Keratinocyte (primary cell): ENCODE measurements around the gene VRK1. TPM values are rescaled to one million over a fixed set of nuclear protein-coding genes. Genes with fewer than 3 reads are reported as not detected.
A peak's percentile ranks its signal among the peaks of the same experiment; 100 is the strongest.

Source experiments
- DNase-seq: peaks from one replicate; pipeline ENCODE4 v3.0.0-alpha.2; 2011; ENCODE audit warnings: low read depth, missing footprints, low spot score
- FAIRE-seq: peaks from 2 replicates; lab custom pipeline; 2011; peaks lifted over from hg19 to GRCh38; lab: Jason Lieb, UNC
- H2AFZ ChIP-seq: 2 replicates; pipeline ENCODE4 v1.6.0; 2012; ENCODE audit warnings: low read length, control low read depth, inconsistent platforms; ENCODE audit not compliant: control insufficient read depth
- H3K27ac ChIP-seq: 2 replicates; pipeline ENCODE4 v1.5.1; 2011; ENCODE audit warnings: low read length; ENCODE audit not compliant: control insufficient read depth, insufficient read depth
- H3K27me3 ChIP-seq: 3 replicates; pipeline ENCODE4 v1.6.0; 2011; ENCODE audit warnings: low read length; ENCODE audit not compliant: control insufficient read depth, insufficient read depth; ENCODE audit errors: extremely low read depth
- H3K36me3 ChIP-seq, 2 experiments: 2 replicates in 1 of 2; 3 replicates in 1 of 2; pipeline ENCODE4 v1.5.1; 2011; ENCODE audit warnings: low read length in 2 of 2, mild to moderate bottlenecking in 1 of 2; ENCODE audit not compliant: control insufficient read depth in 2 of 2, insufficient read depth in 2 of 2; ENCODE audit errors: extremely low read depth in 1 of 2
- H3K4me1 ChIP-seq: 3 replicates; pipeline ENCODE4 v1.5.1; 2011; ENCODE audit warnings: low read length; ENCODE audit not compliant: control insufficient read depth, insufficient read depth; ENCODE audit errors: extremely low read depth
- H3K4me2 ChIP-seq: 3 replicates; pipeline ENCODE4 v1.6.0; 2011; ENCODE audit warnings: low read depth, low read length; ENCODE audit not compliant: control insufficient read depth, insufficient read depth; ENCODE audit errors: extremely low read depth
- H3K4me3 ChIP-seq, 3 experiments: fragments of 200-600 bp in 1 of 3; sonication (generic) in 1 of 3; 2 replicates in 2 of 3; 3 replicates in 1 of 3; pipeline ENCODE4 v1.5.1; 2011 to 2016; ENCODE audit warnings: low read length in 3 of 3, mild to moderate bottlenecking in 3 of 3, control low read depth in 2 of 3, inconsistent platforms in 1 of 3, low read depth in 1 of 3, mixed read lengths in 1 of 3, mixed run types in 1 of 3, moderate library complexity in 1 of 3; ENCODE audit not compliant: control insufficient read depth in 2 of 3, insufficient read depth in 2 of 3; ENCODE audit errors: extremely low read depth in 1 of 3
- H3K79me2 ChIP-seq: 2 replicates; pipeline ENCODE4 v1.6.0; 2012; ENCODE audit warnings: low read length; ENCODE audit not compliant: control insufficient read depth, insufficient read depth
- H3K9ac ChIP-seq: 3 replicates; pipeline ENCODE4 v1.6.0; 2011; ENCODE audit warnings: low read length; ENCODE audit not compliant: control insufficient read depth, insufficient read depth; ENCODE audit errors: extremely low read depth
- H3K9me1 ChIP-seq: 3 replicates; pipeline ENCODE4 v1.6.0; 2011; ENCODE audit warnings: low read length; ENCODE audit not compliant: control insufficient read depth, insufficient read depth; ENCODE audit errors: extremely low read depth
- H3K9me3 ChIP-seq: 2 replicates; pipeline ENCODE4 v1.5.1; 2012; ENCODE audit warnings: low read depth, low read length; ENCODE audit not compliant: control insufficient read depth
- H4K20me1 ChIP-seq: 3 replicates; pipeline ENCODE4 v1.6.0; 2011; ENCODE audit warnings: low read length; ENCODE audit not compliant: control insufficient read depth, insufficient read depth; ENCODE audit errors: extremely low read depth
- CTCF ChIP-seq, 3 experiments: IDR thresholded peaks in 1 of 3; conservative IDR thresholded peaks in 1 of 3; optimal IDR thresholded peaks in 1 of 3; 2 replicates in 2 of 3; 3 replicates in 1 of 3; pipeline versions ENCODE3 to v1.5.1; 2011; ENCODE audit warnings: low read length in 3 of 3, mild to moderate bottlenecking in 3 of 3, moderate library complexity in 2 of 3, control low read depth in 1 of 3, inconsistent platforms in 1 of 3; ENCODE audit not compliant: insufficient read depth in 2 of 3; ENCODE audit errors: extremely low read depth in 1 of 3
- EZH2 ChIP-seq: IDR thresholded peaks from one replicate; pipeline ENCODE4 v1.6.1; 2012; ENCODE audit warnings: inconsistent platforms, mild to moderate bottlenecking, low read length, moderate library complexity
- dilution Hi-C: fragments of 300-500 bp; cut with MboI; formaldehyde crosslinking; loops from one replicate; pipeline ENCODE4 v1.7.0; 2020; ENCODE audit warnings: low sequenced_read_pairs; ENCODE audit not compliant: extremely low pct_ligation_motif_present
- polyA plus RNA-seq, 5 experiments: library from polyadenylated mRNA; depleted of rRNA in 3 of 5; stranded (reverse) in 3 of 5; stranded (forward) in 1 of 5; unstranded in 1 of 5; fragments of >200 nt; gene quantifications; 1 replicate in 1 of 5; 2 replicates in 3 of 5; 3 replicates in 1 of 5; pipeline versions ENCODE4 v1.2.1 to v1.2.3, GENCODE V29; 2011 to 2012; ENCODE audit warnings: missing spikeins in 2 of 5, low read depth in 1 of 5, low replicate concordance in 1 of 5

VRK1 gene
- polyA plus RNA-seq, 1 donor (not counting 4 experiments of a cell fraction or from before 2014, with no cell fraction given), result 27.1 TPM

- dilution Hi-C loops, result no loop called here
- FAIRE-seq, result peak; percentile 58
Observed at GRCh38 chr14:96851694-96852381, 54.7 kb downstream of the VRK1 start.

DNA sequence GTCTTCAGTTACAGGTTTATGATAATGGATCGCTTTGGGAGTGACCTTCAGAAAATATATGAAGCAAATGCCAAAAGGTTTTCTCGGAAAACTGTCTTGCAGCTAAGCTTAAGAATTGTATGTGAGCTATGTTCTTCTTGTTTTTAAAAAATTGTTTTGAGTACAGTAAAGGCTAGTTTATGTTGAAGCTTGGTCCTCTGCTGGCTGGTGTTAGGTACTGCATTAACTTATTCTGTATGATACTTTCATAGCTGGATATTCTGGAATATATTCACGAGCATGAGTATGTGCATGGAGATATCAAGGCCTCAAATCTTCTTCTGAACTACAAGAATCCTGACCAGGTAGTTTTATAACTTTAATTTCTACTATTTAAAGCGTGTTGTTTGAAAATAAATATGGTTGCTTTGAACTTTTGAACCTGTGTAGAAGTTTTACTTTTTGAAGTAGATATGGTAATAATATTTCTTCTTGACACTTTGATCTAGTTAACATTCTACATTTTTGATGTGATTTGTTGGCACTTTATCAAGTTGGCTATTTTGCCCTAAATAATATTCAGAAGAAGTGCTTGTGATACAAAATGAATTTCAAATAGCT lies 55.7 kb downstream of the VRK1 start:
- no peak overlapping the region for H3K9ac ChIP-seq
- dilution Hi-C loops, result no loop called here
- H3K4me2 ChIP-seq, result no peak overlapping the region
- no peaks in the 10 kb centered on the region for H3K79me2 ChIP-seq
- H3K27me3 ChIP-seq, result no peaks in the 10 kb centered on the region
- no peak for TF ChIP-seq EZH2
- peak in 2 of 3 experiments; percentile 57 to 60 for TF ChIP-seq CTCF (optimal IDR thresholded peaks at IDR 0.05 in 1 of 3, IDR thresholded peaks at IDR 0.05 in 1 of 3, conservative IDR thresholded peaks at IDR 0.05 in 1 of 3; ENCODE audit: extremely low read depth in 1 of 3, insufficient read depth in 2 of 3, low read length in 3 of 3)
- DNase-seq (peak; percentile 23), FAIRE-seq (peak; percentile 61)
- no peak overlapping the region for H2AFZ ChIP-seq
- H3K4me3 ChIP-seq, result no peak overlapping the region
- H3K9me3 ChIP-seq, result no peaks in the 10 kb centered on the region
- H3K4me1 ChIP-seq, result no peaks in the 10 kb centered on the region
- H3K9me1 ChIP-seq, result no peaks in the 10 kb centered on the region
- peaks cover 0 to 4% of the 10 kb centered on the region in 2 experiments for H3K36me3 ChIP-seq
- H3K27ac ChIP-seq, result no peak overlapping the region
- no peaks in the 10 kb centered on the region for H4K20me1 ChIP-seq

More at GRCh38 chr14:96851694-96852381, 54.7 kb downstream of the VRK1 start:
- Histone ChIP-seq H3K36me3 (peaks cover 0 to 4% of the 10 kb centered on the region in 2 experiments), H3K4me3 (no peak overlapping the region), H3K4me2 (no peak overlapping the region), H4K20me1 (no peaks in the 10 kb centered on the region), H2AFZ (no peak overlapping the region), H3K4me1 (no peaks in the 10 kb centered on the region), H3K79me2 (no peaks in the 10 kb centered on the region), H3K9me3 (no peaks in the 10 kb centered on the region), H3K9ac (no peak overlapping the region), H3K27me3 (no peaks in the 10 kb centered on the region), H3K9me1 (no peaks in the 10 kb centered on the region), H3K27ac (no peak overlapping the region)
- DNase-seq, result no peak
- TF ChIP-seq CTCF (optimal IDR thresholded peaks at IDR 0.05 in 1 of 3, IDR thresholded peaks at IDR 0.05 in 1 of 3, conservative IDR thresholded peaks at IDR 0.05 in 1 of 3; ENCODE audit: extremely low read depth in 1 of 3, insufficient read depth in 2 of 3, low read length in 3 of 3), result no peak
